Measurements from ENCODE around the gene GNB1L.

GNB1L gene

GRCh38 chr22:19758896-19759426 is 95.7 kb downstream of the GNB1L start:
- DNase-seq = no peak

- DNase-seq = no peak
Observed at GRCh38 chr22:19757985-19758895, 96.4 kb downstream of the GNB1L start.

- peak; percentile 65 for DNase-seq
Observed at GRCh38 chr22:19757140-19757984, 97.3 kb downstream of the GNB1L start.

DNA sequence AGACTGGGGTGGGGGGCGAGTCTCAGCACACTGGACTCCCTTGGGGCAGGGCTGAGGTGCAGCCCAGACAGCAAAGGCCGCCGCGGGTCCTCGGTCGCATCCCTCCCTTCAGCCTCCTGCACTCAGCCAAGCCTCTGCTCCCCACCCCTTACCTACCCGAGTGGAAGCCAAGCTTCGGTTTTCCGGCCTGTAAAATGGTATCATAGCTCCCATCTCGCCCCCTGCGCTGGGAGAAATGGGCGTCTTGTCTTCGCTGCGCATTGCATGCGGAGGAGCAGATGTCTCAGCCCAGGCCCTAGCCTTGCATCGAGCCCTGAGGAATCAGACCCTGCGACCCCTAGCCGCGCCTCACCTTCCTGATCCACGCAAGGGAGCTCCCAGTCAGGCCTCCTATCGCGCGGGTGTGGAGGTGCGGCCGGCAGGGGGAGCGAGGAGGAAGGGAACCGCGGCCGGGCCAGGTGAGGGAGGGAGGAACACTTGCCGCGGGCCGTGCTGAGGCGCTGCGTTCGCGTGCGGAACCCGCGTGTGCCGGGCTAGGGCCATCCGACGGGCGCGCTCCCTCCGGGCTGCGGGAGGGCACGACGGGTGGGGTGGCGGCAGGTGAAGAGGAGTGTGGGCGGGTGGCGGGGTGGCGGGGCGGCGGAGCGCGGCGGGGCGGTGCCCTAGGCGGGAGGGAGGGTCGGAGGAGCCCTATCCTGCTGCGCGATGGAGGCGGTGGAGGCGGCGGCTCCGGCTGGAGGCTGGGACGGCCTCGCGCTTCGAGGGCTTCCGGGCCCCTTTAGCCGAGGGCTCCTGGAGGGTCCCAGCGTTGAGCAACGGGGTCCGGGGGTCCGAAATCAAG is 98.2 kb downstream of the GNB1L start:
- peak; percentile 60 for DNase-seq

DNA sequence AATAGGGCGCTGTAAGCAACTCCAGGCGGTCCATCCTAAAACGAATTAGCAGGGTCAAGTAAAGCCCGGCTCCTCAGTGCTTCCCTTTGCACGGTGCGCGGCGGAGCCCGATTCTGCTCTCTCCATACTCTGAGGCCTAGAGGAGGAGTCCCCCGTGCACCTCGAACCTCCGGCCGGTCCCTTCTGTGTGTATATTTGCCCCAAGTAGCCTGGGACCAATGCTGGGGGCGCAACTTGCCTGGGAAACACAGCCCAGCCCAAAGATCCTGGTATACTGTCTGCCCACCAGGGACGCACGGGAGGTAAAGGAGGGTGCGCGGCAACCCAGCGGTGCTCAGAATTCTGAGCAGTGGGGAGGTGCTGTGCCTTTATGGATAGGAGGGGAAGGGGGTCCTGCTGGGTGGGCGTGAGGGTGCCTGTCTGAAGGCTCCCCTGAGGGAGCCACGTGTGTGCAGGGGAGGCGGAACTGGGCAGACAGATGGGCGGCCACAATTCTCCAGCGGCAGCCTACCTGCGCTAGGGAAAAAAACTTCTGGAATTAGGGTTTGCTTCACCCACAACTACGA is 98.9 kb downstream of the GNB1L start:
- DNase-seq = no peak

- no peak for DNase-seq
Observed at GRCh38 chr22:19755145-19755710, 99.4 kb downstream of the GNB1L start.

- no peak for DNase-seq
Observed at GRCh38 chr22:19754701-19755144, 100.0 kb downstream of the GNB1L start.

GRCh38 chr22:19753996-19754700 is 100.5 kb downstream of the GNB1L start:
- DNase-seq = no peak

DNA sequence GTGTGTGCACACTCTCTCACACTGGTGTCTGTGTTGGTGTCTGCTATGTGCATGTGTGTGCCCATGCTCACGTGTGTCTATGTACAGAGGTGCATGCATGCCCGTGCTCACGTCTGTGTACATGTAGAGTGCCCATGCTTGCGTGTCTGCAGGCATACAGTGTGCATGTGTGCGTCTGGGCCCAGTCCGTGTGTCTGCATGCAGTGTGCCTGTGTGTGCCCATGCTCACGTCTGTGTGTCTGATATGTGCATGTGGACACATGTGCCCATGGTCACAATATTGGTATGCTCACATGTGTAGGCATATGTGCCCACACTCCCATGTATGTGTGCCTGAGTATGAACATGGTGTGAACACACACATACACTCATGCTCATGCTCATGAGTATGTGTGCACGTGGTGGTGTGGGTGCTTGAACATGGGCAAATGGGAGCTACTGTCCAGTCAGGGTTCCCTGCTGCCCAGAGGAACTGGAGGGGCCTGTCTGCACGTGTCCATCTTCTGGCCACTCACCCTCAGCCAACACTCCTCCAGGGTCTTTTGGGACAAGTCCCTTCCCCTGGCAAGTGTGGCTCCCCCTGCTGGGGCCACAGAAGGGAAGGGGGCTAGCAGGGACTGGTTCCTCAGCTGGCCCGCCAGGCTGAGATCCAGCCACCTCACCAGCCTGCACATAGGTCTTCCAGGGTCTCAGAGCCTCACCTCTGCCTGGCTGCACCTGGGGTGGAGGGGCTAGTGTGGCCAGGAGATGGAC is 101.4 kb downstream of the GNB1L start:
- no peak for DNase-seq

DNA sequence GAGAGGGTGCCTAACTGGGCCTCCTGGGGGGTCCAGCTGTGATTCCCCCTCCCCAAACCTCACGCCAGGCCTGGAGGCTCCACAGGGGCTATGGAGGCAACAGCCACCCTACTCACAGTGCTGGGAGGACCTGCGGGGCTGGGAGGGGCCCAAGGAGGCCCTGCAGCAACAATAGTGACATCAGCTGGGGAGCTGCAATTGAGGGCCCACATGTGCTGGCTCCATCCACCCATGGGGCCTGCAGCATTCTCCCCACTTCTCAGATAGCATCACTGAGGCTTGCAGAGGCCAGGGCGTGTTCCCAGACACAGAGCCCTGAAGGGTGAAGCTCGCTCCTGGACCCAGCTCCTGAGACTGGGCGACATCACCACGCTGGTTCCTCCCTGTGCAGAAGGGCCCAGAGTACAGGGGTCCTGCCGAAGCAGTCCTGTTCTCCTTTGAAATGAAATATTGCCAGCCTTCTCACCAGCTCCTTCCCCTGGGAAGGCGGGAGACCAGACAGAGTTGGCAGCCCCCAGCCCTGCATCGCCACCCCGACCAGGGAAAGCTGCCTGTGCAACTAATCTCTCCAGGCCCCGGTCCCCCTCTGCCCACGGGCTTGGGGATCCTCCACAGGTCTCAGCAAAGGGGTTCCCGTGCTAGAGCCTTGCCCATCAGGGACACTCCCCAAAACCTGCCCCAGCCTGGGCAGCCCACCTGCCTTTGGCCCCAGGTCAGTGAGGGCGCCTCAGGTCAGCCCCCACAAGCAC is 103.0 kb downstream of the GNB1L start:
- no peak for DNase-seq

- DNase-seq = no peak
Observed at GRCh38 chr22:19750507-19751490, 103.9 kb downstream of the GNB1L start.

DNA sequence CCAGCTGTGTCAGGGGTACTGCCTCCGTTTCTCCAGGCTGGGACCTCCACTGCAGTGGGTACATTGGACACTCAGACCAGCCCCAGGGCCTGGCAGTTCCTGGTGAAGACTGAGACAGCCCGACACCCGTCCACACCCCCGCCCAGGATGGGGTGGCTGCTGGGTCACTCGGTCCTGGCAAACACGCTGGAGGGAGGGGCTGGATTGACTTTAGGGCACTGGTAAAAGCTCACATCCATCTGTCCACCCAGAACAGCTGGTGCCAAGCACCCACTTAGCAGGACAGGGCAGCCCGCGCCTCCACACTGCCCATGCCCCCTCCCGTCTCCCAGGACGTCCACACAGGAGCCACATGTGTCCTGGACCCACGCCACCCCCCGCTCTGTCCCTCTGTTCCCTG is 104.8 kb downstream of the GNB1L start:
- no peak for DNase-seq

GRCh38 chr22:19748991-19749664 is 105.5 kb downstream of the GNB1L start:
- DNase-seq = no peak

DNA sequence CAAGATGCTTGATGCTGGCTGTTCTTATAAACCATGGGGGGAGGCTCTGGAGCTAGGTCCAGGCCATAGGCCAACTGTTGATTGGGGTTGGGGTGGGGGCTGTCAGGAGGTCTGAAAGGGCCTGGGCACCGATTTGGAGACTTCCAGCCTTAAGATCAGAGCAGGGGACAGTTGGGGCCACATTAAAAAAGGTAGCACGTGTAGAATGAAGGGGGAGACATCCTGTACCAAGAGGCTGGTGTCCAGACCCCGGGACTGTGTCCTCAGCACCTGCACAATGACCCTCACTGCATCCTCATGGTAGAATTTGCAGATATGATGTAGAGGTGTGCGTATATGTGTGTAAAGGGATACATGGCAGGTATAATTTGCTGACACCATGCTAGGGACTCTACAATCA is 106.5 kb downstream of the GNB1L start:
- no peak for DNase-seq

- DNase-seq = no peak
Observed at GRCh38 chr22:19747551-19747950, 107.1 kb downstream of the GNB1L start.

DNA sequence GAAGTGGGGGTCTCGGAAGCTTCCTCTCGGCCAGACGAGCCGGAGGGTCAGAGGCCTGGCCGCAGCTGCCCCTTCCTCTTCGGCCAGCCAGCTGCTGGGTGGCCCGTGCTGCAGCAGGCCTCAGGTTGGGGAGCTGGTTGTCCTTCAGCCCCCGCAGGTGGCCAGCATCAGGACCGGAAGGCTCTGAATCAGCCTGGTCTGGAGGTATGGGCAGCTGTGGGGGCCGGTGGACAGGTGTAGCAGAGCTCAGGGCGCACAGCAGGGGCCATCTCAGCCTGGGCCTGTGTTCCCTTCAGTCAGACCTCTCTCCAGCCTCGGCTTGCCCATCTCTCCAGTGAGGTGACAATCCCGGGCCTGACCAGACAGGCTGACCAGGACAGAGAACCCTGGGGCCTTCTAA is 107.9 kb downstream of the GNB1L start:
- no peak for DNase-seq

DNA sequence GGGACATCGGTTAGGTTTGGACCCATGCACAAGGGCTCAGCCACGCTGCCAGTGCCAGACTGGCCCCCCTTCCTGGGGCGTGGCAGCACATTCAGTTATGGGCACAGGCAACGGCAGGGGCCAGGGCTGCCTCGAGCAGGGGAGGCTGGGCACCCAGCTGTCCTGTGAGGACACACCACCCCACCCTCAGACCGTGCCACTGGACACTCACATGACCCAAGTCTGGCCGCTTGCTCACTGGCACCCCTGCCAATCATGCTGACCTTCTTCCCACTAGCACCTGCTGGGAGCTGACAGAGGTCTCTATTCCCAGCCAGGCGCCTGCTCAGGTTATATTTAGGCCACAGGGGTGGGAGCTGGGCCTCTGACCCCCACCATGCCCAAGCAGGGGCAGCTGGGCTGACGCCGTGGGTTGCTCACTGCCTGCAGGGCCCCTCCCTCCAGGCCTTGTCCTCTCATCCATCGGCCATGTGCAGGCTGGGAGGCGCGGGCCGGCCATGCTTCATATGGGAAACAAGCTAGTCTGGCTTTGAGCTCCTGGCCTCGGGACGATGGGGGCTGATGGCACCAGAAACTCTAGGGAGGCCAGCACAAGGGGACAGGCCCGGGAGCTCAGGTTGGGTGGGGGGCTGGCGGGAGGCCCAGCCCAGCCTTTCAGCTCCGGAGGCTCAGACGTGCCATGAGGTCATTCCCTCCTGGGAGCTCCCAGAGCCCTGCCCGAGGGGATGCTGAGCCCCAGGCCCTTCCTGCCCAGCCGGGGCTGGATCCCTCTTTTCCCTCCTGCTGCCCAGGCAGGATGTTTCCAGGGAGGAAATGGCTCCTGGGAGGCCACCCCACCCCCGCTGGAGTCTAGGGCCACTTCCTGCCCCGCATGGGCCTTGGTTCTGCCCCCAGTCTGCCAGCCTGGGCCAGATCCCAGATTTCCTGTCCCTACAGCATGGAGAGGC is 109.2 kb downstream of the GNB1L start:
- DNase-seq = no peak

Measured in RPMI8226 (cell line).